Esophagus squamous epithelium (tissue), 5 donors: ENCODE results near the gene GOLGA2. TPM values are rescaled to one million over a fixed set of nuclear protein-coding genes. Genes with fewer than 3 reads are reported as not detected.

Experiments
- DNase-seq: peaks from one replicate; lab custom pipeline; 2025; lab: John Stamatoyannopoulos, UW
- H3K27ac ChIP-seq, 4 donors: fragments of 200-600 bp; sonication (generic); one replicate each; pipeline ENCODE4 v1.5.1; 2016 to 2019; ENCODE audit warnings: mild to moderate bottlenecking in 1 of 4
- H3K27me3 ChIP-seq, 4 donors: fragments of 200-600 bp; sonication (generic); 1 replicate in 3 of 4; 2 replicates in 1 of 4; pipeline versions ENCODE4 v1.5.1 to v1.6.0; 2017 to 2021; ENCODE audit warnings: antibody characterized with exemption in 1 of 4
- H3K36me3 ChIP-seq, 3 donors: fragments of 200-600 bp; sonication (generic); one replicate each; pipeline ENCODE4 v1.5.1; 2016 to 2019
- H3K4me1 ChIP-seq, 3 donors: fragments of 200-600 bp; sonication (generic); one replicate each; pipeline ENCODE4 v1.5.1; 2017 to 2019
- H3K4me3 ChIP-seq, 4 donors: fragments of 200-600 bp; sonication (generic); 1 replicate in 3 of 4; 2 replicates in 1 of 4; pipeline ENCODE4 v1.5.1; 2016 to 2019; ENCODE audit warnings: mild to moderate bottlenecking in 2 of 4, moderate library complexity in 1 of 4
- H3K9me3 ChIP-seq, 3 donors: fragments of 200-600 bp; sonication (generic); one replicate each; pipeline ENCODE4 v1.5.1; 2016 to 2019
- CTCF ChIP-seq, 6 experiments: fragments of 450-650 bp in 4 of 6; fragments of 200-600 bp in 2 of 6; sonication (generic) in 2 of 6; IDR thresholded peaks; one replicate each; pipeline ENCODE4 v1.5.1; 2016 to 2019; ENCODE audit warnings: antibody characterized with exemption in 6 of 6, mild to moderate bottlenecking in 4 of 6, moderate library complexity in 4 of 6
- POLR2A ChIP-seq, 4 donors: fragments of 450-650 bp; IDR thresholded peaks; one replicate each; pipeline ENCODE4 v1.6.1; 2017; ENCODE audit warnings: antibody characterized with exemption in 4 of 4, mild to moderate bottlenecking in 4 of 4, moderate library complexity in 3 of 4
- WGBS, 2 donors: methylation state at CpG; one replicate each; pipeline ENCODE4 v1.1.5; 2018; 5-methylcytosine and 5-hydroxymethylcytosine counted together
- intact Hi-C: fragments of 100-400 bp; cut with DNase I; formaldehyde crosslinking; loops from one replicate; pipeline ENCODE4 v1.15.0; 2022
- total RNA-seq, 4 donors: library from RNA; depleted of rRNA; stranded (reverse); fragments of >200 nt; gene quantifications; one replicate each; pipeline ENCODE4 v1.1.0, GENCODE V29; 2016
- donor health status: DM: yes; HTN: yes; CAD: no.

Gene GOLGA2
- total RNA-seq, 4 donors from 2014 or later = 76.1 to 92.0 (median 89.2) TPM

GRCh38 chr9:128294142-128294541, 18.3 kb upstream of the GOLGA2 start:
- DNase-seq = no peak
- Histone ChIP-seq H3K36me3 (peaks cover 0 to 12% (median 0%) of the 10 kb centered on the region in 3 donors), H3K9me3 (no peaks in the 10 kb centered on the region), H3K4me3 (no peak overlapping the region), H3K27ac (no peak overlapping the region), H3K4me1 (peaks cover 0 to 27% (median 9%) of the 10 kb centered on the region in 3 donors), H3K27me3 (no peaks in the 10 kb centered on the region)
- intact Hi-C loops = loop anchor here (5.0 kb wide), 1 partner anchor 48 kb away; the partner anchor contains the start of gene SLC27A4
- no peak for TF ChIP-seq POLR2A (IDR thresholded peaks at IDR 0.05)
- TF ChIP-seq CTCF (IDR thresholded peaks at IDR 0.05) = no peak
- 100% methylated on average over 1 of the region's 4 CpGs; no CpG with 5 or more reads in 1 of the 2 donors for WGBS, 2 donors

- intact Hi-C loops = loop anchor here (5.0 kb wide), 1 partner anchor 49 kb away; the partner anchor contains the start of gene SLC27A4
- H3K4me3 ChIP-seq = no peak overlapping the region
- no peaks in the 10 kb centered on the region for H3K27me3 ChIP-seq
- H3K36me3 ChIP-seq = peaks cover 0 to 22% (median 4%) of the 10 kb centered on the region in 3 donors
- no peak for DNase-seq
- no peak overlapping the region for H3K27ac ChIP-seq
- peaks cover 0 to 17% (median 6%) of the 10 kb centered on the region in 3 donors for H3K4me1 ChIP-seq
- 61 to 66% methylated on average over 2 to 4 of the region's 4 CpGs for WGBS, 2 donors
- no peak for TF ChIP-seq POLR2A (IDR thresholded peaks at IDR 0.05)
- TF ChIP-seq CTCF (IDR thresholded peaks at IDR 0.05) = no peak
- H3K9me3 ChIP-seq = no peaks in the 10 kb centered on the region
Measured at GRCh38 chr9:128293091-128293490, 17.3 kb upstream of the GOLGA2 start.

- Histone ChIP-seq H3K9me3 (no peaks in the 10 kb centered on the region), H3K4me3 (no peak overlapping the region), H3K36me3 (peaks cover 0 to 30% (median 9%) of the 10 kb centered on the region in 3 donors), H3K4me1 (peaks cover 0 to 16% (median 6%) of the 10 kb centered on the region in 3 donors), H3K27me3 (no peaks in the 10 kb centered on the region), H3K27ac (no peak overlapping the region)
- TF ChIP-seq POLR2A (IDR thresholded peaks at IDR 0.05) (no peak), CTCF (IDR thresholded peaks at IDR 0.05) (no peak)
- intact Hi-C loops = loop anchor here (5.0 kb wide), 1 partner anchor 50 kb away; the partner anchor contains the start of gene SLC27A4
- DNase-seq = no peak
- 82 to 85% methylated on average over 3 of the region's 3 CpGs for WGBS, 2 donors
Measured at GRCh38 chr9:128292009-128292408, 16.2 kb upstream of the GOLGA2 start.

- Histone ChIP-seq H3K36me3 (peaks cover 4 to 49% (median 14%) of the 10 kb centered on the region in 3 donors), H3K27ac (no peak overlapping the region), H3K9me3 (no peaks in the 10 kb centered on the region), H3K4me1 (no peaks in the 10 kb centered on the region), H3K4me3 (no peak overlapping the region), H3K27me3 (no peaks in the 10 kb centered on the region)
- 82 to 87% methylated on average over 10 to 11 of the region's 11 CpGs for WGBS, 2 donors
- no peak for DNase-seq
- TF ChIP-seq POLR2A (IDR thresholded peaks at IDR 0.05) (no peak), CTCF (IDR thresholded peaks at IDR 0.05) (no peak)
- intact Hi-C loops = no loop called here
Measured at GRCh38 chr9:128288273-128289004, 12.6 kb upstream of the GOLGA2 start.

- intact Hi-C loops = no loop called here
- WGBS, 2 donors = 69 to 80% methylated on average over 4 to 5 of the region's 6 CpGs
Measured at GRCh38 chr9:128286440-128286839, 10.6 kb upstream of the GOLGA2 start.

More at GRCh38 chr9:128286440-128286839, 10.6 kb upstream of the GOLGA2 start:
- TF ChIP-seq POLR2A (IDR thresholded peaks at IDR 0.05) (no peak), CTCF (IDR thresholded peaks at IDR 0.05) (no peak)
- Histone ChIP-seq H3K27ac (no peak overlapping the region), H3K27me3 (no peaks in the 10 kb centered on the region), H3K4me1 (no peaks in the 10 kb centered on the region), H3K4me3 (no peak overlapping the region), H3K9me3 (no peaks in the 10 kb centered on the region), H3K36me3 (peaks cover 4 to 49% (median 14%) of the 10 kb centered on the region in 3 donors)
- no peak for DNase-seq
